Measurements from ENCODE around the gene ZBTB18. TPM values are rescaled to one million over a fixed set of nuclear protein-coding genes. Genes with fewer than 3 reads are reported as not detected.

The ZBTB18 gene
- total RNA-seq, 2 experiments from 2014 or later = 9.9 to 18.9 TPM

DNA sequence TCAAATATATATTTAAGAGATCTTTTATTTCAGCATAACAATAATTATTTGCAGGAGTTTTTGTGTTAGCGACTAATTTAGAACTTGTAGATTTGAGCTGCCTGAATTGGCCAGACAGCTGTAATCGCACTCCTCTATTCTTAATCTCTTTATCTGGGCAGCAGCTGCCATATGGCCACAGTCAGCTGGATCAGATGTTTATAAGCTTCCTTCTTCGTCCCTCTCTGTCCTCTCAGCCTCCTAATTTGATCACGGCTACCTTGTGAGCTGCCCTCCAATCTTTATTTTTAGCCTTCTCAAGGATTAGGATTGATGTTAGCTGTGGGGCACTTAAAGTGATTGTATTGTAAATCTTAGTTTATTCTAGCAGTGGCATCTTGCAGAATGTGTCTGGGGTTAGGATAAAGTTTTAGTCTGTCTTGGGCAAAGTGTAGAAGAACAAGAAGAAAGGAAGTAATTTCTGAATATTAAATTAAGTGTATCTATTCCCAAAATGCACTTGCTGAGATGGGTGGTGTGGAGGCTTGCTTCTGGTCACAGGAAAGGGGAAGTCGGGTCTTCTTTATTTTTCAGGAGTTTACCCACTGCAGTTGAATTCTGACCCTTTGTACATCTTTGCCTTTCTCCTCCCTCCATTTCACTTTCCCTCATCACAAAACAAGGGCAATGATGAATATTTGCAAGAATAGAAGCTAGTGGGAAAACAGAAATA lies 1.1 kb downstream of the ZBTB18 start:
- Histone ChIP-seq H3K4me1 (ENCODE audit: insufficient read depth, low read length, poor library complexity, severe bottlenecking) (peaks cover 35% of the 10 kb centered on the region), H3K27ac (ENCODE audit: low read depth, low read length, poor library complexity, severe bottlenecking) (no peak overlapping the region), H3K9me2 (ENCODE audit: insufficient read depth, low read length) (no peaks in the 10 kb centered on the region), H3K79me2 (ENCODE audit: insufficient read depth, low read depth, low read length) (peaks cover 6% of the 10 kb centered on the region; the same call in 1 of the 2 replicates), H3K4me2 (ENCODE audit: low read length) (no peak overlapping the region), H3K36me3 (ENCODE audit: insufficient read depth, low read length) (peaks cover 15% of the 10 kb centered on the region; the same call in 1 of the 2 replicates), H2AFZ (ENCODE audit: low read length) (no peak overlapping the region), H4K20me1 (ENCODE audit: insufficient read depth, low read length) (peaks cover 41% of the 10 kb centered on the region), H3K9me3 (ENCODE audit: low read length) (no peaks in the 10 kb centered on the region), H3K4me3 (ENCODE audit: low read depth, low read length, poor library complexity, severe bottlenecking) (no peak overlapping the region)
- CTCF ChIA-PET (ENCODE audit: unreplicated experiment) = no interaction called here
- DNase-seq (ENCODE audit: low spot score) = no peak
- POLR2A ChIA-PET = interaction anchor here (0.5 to 0.6 kb wide), 3 partner anchors 408 to 677 kb away, joined by 3 to 5 read pairs (median 3); no protein-coding TSS in a partner anchor
- BruUV-seq (replicated peaks) = no TSS peak
- intact Hi-C loops (cut with micrococcal nuclease; ENCODE audit: unreplicated experiment) = loop anchor here (5.0 kb wide), 1 partner anchor 710 kb away; no protein-coding TSS in a partner anchor
- no peak for TF ChIP-seq EZH2phosphoT487 (IDR thresholded peaks at IDR 0.05; ENCODE audit: borderline replicate concordance, low read depth, low read length)
- TF ChIP-seq, protein P1, sequence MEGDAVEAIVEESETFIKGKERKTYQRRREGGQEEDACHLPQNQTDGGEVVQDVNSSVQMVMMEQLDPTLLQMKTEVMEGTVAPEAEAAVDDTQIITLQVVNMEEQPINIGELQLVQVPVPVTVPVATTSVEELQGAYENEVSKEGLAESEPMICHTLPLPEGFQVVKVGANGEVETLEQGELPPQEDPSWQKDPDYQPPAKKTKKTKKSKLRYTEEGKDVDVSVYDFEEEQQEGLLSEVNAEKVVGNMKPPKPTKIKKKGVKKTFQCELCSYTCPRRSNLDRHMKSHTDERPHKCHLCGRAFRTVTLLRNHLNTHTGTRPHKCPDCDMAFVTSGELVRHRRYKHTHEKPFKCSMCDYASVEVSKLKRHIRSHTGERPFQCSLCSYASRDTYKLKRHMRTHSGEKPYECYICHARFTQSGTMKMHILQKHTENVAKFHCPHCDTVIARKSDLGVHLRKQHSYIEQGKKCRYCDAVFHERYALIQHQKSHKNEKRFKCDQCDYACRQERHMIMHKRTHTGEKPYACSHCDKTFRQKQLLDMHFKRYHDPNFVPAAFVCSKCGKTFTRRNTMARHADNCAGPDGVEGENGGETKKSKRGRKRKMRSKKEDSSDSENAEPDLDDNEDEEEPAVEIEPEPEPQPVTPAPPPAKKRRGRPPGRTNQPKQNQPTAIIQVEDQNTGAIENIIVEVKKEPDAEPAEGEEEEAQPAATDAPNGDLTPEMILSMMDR (conservative IDR thresholded peaks at IDR 0.05; ENCODE audit: low read length) = no peak

DNA sequence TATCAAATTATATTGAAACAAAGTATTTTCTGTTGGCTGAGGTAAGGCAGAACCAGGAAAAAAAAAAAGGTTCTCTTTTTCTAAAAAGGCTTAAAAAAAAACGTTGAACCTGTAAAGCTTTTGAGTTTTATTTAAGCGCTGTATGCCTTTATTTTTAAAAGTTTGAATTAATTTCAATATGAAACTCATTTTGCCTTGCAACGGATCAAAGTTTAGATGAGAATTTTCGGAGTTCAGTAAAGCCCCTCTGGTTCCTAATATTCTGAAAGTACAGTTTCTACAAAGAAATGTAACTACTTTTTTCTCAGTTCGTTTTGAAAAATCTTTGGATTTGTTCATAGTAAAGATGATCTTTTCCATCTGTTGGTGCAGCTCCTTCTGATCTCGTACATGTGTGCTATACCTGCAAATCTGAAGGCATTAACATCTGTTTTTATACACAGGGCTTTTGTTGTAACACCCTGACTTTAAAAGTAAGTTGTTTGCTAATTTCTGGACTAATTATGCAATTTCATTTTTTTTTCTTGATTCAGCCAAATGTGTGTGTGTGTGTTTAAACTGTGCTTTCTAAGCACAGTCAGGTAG lies 1.7 kb downstream of the ZBTB18 start:
- Histone ChIP-seq H3K27ac (ENCODE audit: low read depth, low read length, poor library complexity, severe bottlenecking) (no peak overlapping the region), H3K4me2 (ENCODE audit: low read length) (no peak overlapping the region), H2AFZ (ENCODE audit: low read length) (no peak overlapping the region), H3K4me3 (ENCODE audit: low read depth, low read length, poor library complexity, severe bottlenecking) (no peak overlapping the region), H3K36me3 (ENCODE audit: insufficient read depth, low read length) (peaks cover 15% of the 10 kb centered on the region; the same call in 1 of the 2 replicates), H3K4me1 (ENCODE audit: insufficient read depth, low read length, poor library complexity, severe bottlenecking) (peaks cover 32% of the 10 kb centered on the region), H3K9me2 (ENCODE audit: insufficient read depth, low read length) (no peaks in the 10 kb centered on the region), H3K9me3 (ENCODE audit: low read length) (no peaks in the 10 kb centered on the region), H3K79me2 (ENCODE audit: insufficient read depth, low read depth, low read length) (peaks cover 6% of the 10 kb centered on the region; the same call in 1 of the 2 replicates), H4K20me1 (ENCODE audit: insufficient read depth, low read length) (peaks cover 41% of the 10 kb centered on the region)
- ChIA-PET POLR2A (no interaction called here), CTCF (ENCODE audit: unreplicated experiment) (no interaction called here)
- TF ChIP-seq EZH2phosphoT487 (IDR thresholded peaks at IDR 0.05; ENCODE audit: borderline replicate concordance, low read depth, low read length) = no peak
- TF ChIP-seq, protein P1 (conservative IDR thresholded peaks at IDR 0.05; ENCODE audit: low read length) = no peak
- DNase-seq (ENCODE audit: low spot score) = no peak
- intact Hi-C loops (cut with micrococcal nuclease; ENCODE audit: unreplicated experiment) = loop anchor here (5.0 kb wide), 1 partner anchor 711 kb away; no protein-coding TSS in a partner anchor
- no TSS peak for BruUV-seq (replicated peaks)
